ENCODE data around the gene ITSN2. TPM values are rescaled to one million over a fixed set of nuclear protein-coding genes. Genes with fewer than 3 reads are reported as not detected.

Gene ITSN2
- total and polyA plus RNA-seq, 2 of the 8 experiments (the other 6 are each of a cell fraction or from before 2014, with no cell fraction given) = 9.3 to 17.0 TPM

DNA sequence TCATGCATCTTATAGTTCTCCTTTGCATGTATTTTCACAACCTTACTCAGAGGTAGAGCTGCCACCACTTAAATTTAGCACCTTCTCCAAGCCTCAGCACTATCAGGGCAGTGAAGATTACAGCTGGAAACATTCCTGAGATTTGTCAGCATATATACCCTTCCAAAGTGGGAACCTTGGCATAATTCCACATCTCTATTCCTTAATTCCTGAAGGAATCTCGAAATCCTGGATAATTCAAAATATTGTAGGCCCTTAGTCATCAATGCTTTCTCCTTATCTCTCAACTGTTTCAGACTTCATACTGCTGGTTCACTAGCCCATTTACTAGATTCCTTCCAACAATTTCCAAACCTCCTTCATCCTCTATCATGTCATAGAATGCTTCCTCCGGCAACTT lies 87.4 kb downstream of the ITSN2 start:
- Histone ChIP-seq H4K5ac (ENCODE audit: insufficient read length, low read depth, low read length) (no peak overlapping the region), H4K8ac (ENCODE audit: extremely low read depth, insufficient read depth, low read length) (no peak overlapping the region), H3K4me3 (ENCODE audit: extremely low read depth in 1 of 4, insufficient read depth in 2 of 4, low read depth in 3 of 4, low read length in 4 of 4) (no peak overlapping the region), H3K4me1 (replicated peaks in 1 of 4; ENCODE audit: control insufficient read depth in 3 of 4, insufficient read depth in 4 of 4, low read length in 3 of 4) (peaks cover 0 to 2% (median 1%) of the 10 kb centered on the region in 4 experiments; a peak in 2 of 7 replicates), H3K23me2 (ENCODE audit: low read depth, low read length) (no peaks in the 10 kb centered on the region), H2AK5ac (ENCODE audit: low read depth, low read length) (no peak overlapping the region), H4K20me1 (replicated peaks in 1 of 2; ENCODE audit: control insufficient read depth in 1 of 2, insufficient read depth in 2 of 2, low read length in 2 of 2) (no peaks in the 10 kb centered on the region), H3K79me1 (ENCODE audit: low read depth, low read length) (no peaks in the 10 kb centered on the region), H2AFZ (ENCODE audit: low read length) (no peak overlapping the region), H4K91ac (replicated peaks; ENCODE audit: insufficient read length, low read length) (no peak overlapping the region), H3K23ac (ENCODE audit: insufficient read length) (no peak overlapping the region), H3K27ac (ENCODE audit: low read depth, low read length) (no peak overlapping the region), H3K4ac (replicated peaks; ENCODE audit: insufficient read length, low read depth, low read length) (no peak overlapping the region), H3K36me3 (ENCODE audit: control insufficient read depth in 2 of 4, insufficient read depth in 4 of 4, low read length in 3 of 4) (peaks cover 0 to 5% (median under 1%) of the 10 kb centered on the region in 4 experiments; a peak in 2 of 8 replicates), H3K79me2 (ENCODE audit: control insufficient read depth in 1 of 2, insufficient read depth in 2 of 2, low read length in 2 of 2) (no peaks in the 10 kb centered on the region; a peak in 1 of 4 replicates), H3K14ac (ENCODE audit: insufficient read length) (no peak overlapping the region), H3K18ac (ENCODE audit: extremely low read depth, low read length) (no peak overlapping the region), H2BK120ac (replicated peaks; ENCODE audit: low read depth, low read length) (no peak overlapping the region), H3K9ac (replicated peaks in 1 of 4; ENCODE audit: extremely low read depth in 1 of 4, low read depth in 3 of 4, low read length in 3 of 4) (no peak overlapping the region), H2BK15ac (ENCODE audit: low read length) (no peak overlapping the region), H2BK20ac (ENCODE audit: low read length) (no peak overlapping the region), H2BK12ac (ENCODE audit: low read depth, low read length) (no peak overlapping the region), H3K9me3 (ENCODE audit: insufficient read depth in 2 of 2, low read depth in 1 of 2, low read length in 1 of 2) (no peaks in the 10 kb centered on the region), H3K27me3 (replicated peaks in 1 of 4; ENCODE audit: control insufficient read depth in 3 of 4, extremely low read depth in 1 of 4, insufficient read depth in 3 of 4, low read length in 3 of 4) (no peaks in the 10 kb centered on the region), H2BK5ac (ENCODE audit: low read depth, low read length) (no peak overlapping the region), H3K56ac (replicated peaks; ENCODE audit: insufficient read length, low read depth, low read length) (no peak overlapping the region), H3K4me2 (ENCODE audit: insufficient read depth in 1 of 2, low read depth in 2 of 2, low read length in 2 of 2) (no peak overlapping the region)
- POLR2A ChIA-PET (ENCODE audit: partially characterized antibody) = interaction anchor here (1.5 kb wide), 1 partner anchor 9 kb away, joined by 4 read pairs; no protein-coding TSS in a partner anchor
- DNase-seq (ENCODE audit: low read depth in 1 of 2, low spot score in 2 of 2) = no peak
- FAIRE-seq = no peak
- CTCF ChIA-PET (ENCODE audit: partially characterized antibody) = interaction anchor here (0.8 to 1.0 kb wide), 2 partner anchors 12 to 16 kb away, joined by 3 read pairs; no protein-coding TSS in a partner anchor
- 88% methylated on average over 2 of the region's 2 CpGs; no CpG with 5 or more reads in 1 of the 2 experiments for WGBS, 2 experiments (ENCODE audit: extremely low coverage in 1 of 2, insufficient coverage in 1 of 2, insufficient read length in 1 of 2, insufficient replicate concordance in 2 of 2, low coverage in 1 of 2, low lambda C conversion rate in 2 of 2, missing lambda C conversion rate in 1 of 2)
- TF ChIP-seq NANOG (IDR thresholded peaks at IDR 0.05; ENCODE audit: insufficient read depth, low read depth, low read length, poor library complexity, severe bottlenecking) (no peak), FOSL1 (IDR thresholded peaks at IDR 0.05; ENCODE audit: insufficient read depth, low read depth, low read length) (no peak), JUND (IDR thresholded peaks at IDR 0.05; ENCODE audit: low read length) (no peak)
- TF ChIP-seq, protein P1, sequence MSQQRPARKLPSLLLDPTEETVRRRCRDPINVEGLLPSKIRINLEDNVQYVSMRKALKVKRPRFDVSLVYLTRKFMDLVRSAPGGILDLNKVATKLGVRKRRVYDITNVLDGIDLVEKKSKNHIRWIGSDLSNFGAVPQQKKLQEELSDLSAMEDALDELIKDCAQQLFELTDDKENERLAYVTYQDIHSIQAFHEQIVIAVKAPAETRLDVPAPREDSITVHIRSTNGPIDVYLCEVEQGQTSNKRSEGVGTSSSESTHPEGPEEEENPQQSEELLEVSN (IDR thresholded peaks at IDR 0.05) = no peak

Measured in H1 (cell line).